SU-DHL-6 (cell line): ENCODE measurements around the gene ADAM21.
"Not testable (repeated sequence)": the region's sequence is repeated elsewhere in the genome, so short reads cannot be mapped to it uniquely, and the experiment has no call there.

Source experiments
- H2AFZ ChIP-seq: fragments of 200-600 bp; sonication (generic); 2 replicates; pipeline ENCODE4 v1.6.1; 2014; ENCODE audit warnings: low read depth, mild to moderate bottlenecking, moderate library complexity, mixed read lengths, antibody characterized with exemption, low read length; ENCODE audit not compliant: severe bottlenecking
- H3F3A ChIP-seq: fragments of 200-600 bp; shearing (Covaris generic); 2 replicates; pipeline ENCODE4 v1.6.0; 2016; ENCODE audit warnings: antibody characterized with exemption, mild to moderate bottlenecking; ENCODE audit not compliant: insufficient read depth
- H3K27ac ChIP-seq: fragments of 200-600 bp; sonication (generic); 2 replicates; pipeline ENCODE4 v1.5.1; 2016; ENCODE audit warnings: low read depth, mild to moderate bottlenecking, low read length, moderate library complexity, mixed read lengths
- H3K27me3 ChIP-seq: fragments of 200-600 bp; sonication (generic), shearing (Covaris generic); 2 replicates; pipeline ENCODE4 v1.6.0; 2014; ENCODE audit warnings: mild to moderate bottlenecking, low read length
- H3K36me3 ChIP-seq: fragments of 200-600 bp; sonication (generic); 2 replicates; pipeline ENCODE4 v1.6.1; 2014; ENCODE audit warnings: mild to moderate bottlenecking, low read length, mixed read lengths
- H3K4me2 ChIP-seq: fragments of 300-600, 200-600 bp; shearing (Covaris generic), sonication (generic); 2 replicates; pipeline ENCODE4 v1.6.0; 2014; ENCODE audit warnings: low read length, low read depth, mild to moderate bottlenecking; ENCODE audit not compliant: poor library complexity, severe bottlenecking
- H3K4me3 ChIP-seq: fragments of 200-600 bp; sonication (generic); 2 replicates; pipeline ENCODE4 v1.5.1; 2014; ENCODE audit warnings: antibody characterized with exemption, low read length, mild to moderate bottlenecking, mixed read lengths; ENCODE audit not compliant: insufficient read depth, poor library complexity, severe bottlenecking
- H3K79me2 ChIP-seq: fragments of 200-600 bp; sonication (generic); 2 replicates; pipeline ENCODE4 v1.6.1; 2014; ENCODE audit warnings: mild to moderate bottlenecking, low read length, moderate library complexity; ENCODE audit not compliant: insufficient read depth
- H3K9ac ChIP-seq: fragments of 200-600 bp; sonication (generic); 2 replicates; pipeline ENCODE4 v1.7.0; 2014; ENCODE audit warnings: mild to moderate bottlenecking, low read length
- H3K9me2 ChIP-seq: fragments of 200-600 bp; sonication (generic); replicated peaks from 2 replicates; pipeline ENCODE4 v1.6.1; 2014; ENCODE audit warnings: low read length; ENCODE audit not compliant: insufficient read depth
- H3K9me3 ChIP-seq: fragments of 200-600 bp; sonication (generic); 2 replicates; pipeline ENCODE4 v1.6.1; 2014; ENCODE audit warnings: low read length, mixed read lengths; ENCODE audit not compliant: insufficient read depth
- H4K20me1 ChIP-seq: fragments of 200-600 bp; sonication (generic); 2 replicates; pipeline ENCODE4 v1.6.1; 2014; ENCODE audit warnings: low read depth, mild to moderate bottlenecking, antibody characterized with exemption, low read length, moderate library complexity, mixed read lengths
- EZH2phosphoT487 ChIP-seq: fragments of 200-600 bp; sonication (generic), shearing (Covaris generic); conservative IDR thresholded peaks from 2 replicates; pipeline ENCODE4 v1.6.1; 2018; ENCODE audit warnings: mild to moderate bottlenecking, antibody characterized with exemption, low read length, moderate library complexity, mixed read lengths
- TF ChIP-seq, protein P1 (sequence below): fragments of 200-600 bp; sonication (generic); IDR thresholded peaks from one replicate; pipeline ENCODE4 v1.5.1; 2017; ENCODE audit warnings: antibody characterized with exemption, mild to moderate bottlenecking, low read length, moderate library complexity; ENCODE audit not compliant: insufficient read depth, poor library complexity, severe bottlenecking

ADAM21 gene

DNA sequence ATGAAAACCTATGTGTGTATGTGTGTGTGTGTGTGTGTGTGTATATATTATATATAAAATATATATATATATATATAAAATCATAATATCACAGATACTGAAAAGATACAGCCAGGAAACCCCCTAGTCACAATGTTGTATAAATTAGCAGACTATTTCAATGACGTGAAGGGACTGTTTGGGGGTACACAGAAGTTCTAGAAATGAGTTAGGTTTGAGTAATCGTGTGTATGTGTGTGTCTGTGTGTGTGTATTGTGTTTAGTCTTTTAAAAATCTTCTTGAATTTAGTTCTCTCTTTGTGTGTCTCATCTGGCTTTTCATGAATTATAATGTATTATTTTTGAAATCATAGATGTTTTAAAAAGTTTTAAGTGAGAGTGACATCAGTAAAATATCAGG is 21.9 kb downstream of the ADAM21 start:
- no peak for TF ChIP-seq EZH2phosphoT487
- TF ChIP-seq, protein P1, sequence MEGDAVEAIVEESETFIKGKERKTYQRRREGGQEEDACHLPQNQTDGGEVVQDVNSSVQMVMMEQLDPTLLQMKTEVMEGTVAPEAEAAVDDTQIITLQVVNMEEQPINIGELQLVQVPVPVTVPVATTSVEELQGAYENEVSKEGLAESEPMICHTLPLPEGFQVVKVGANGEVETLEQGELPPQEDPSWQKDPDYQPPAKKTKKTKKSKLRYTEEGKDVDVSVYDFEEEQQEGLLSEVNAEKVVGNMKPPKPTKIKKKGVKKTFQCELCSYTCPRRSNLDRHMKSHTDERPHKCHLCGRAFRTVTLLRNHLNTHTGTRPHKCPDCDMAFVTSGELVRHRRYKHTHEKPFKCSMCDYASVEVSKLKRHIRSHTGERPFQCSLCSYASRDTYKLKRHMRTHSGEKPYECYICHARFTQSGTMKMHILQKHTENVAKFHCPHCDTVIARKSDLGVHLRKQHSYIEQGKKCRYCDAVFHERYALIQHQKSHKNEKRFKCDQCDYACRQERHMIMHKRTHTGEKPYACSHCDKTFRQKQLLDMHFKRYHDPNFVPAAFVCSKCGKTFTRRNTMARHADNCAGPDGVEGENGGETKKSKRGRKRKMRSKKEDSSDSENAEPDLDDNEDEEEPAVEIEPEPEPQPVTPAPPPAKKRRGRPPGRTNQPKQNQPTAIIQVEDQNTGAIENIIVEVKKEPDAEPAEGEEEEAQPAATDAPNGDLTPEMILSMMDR: no peak
- Histone ChIP-seq H2AFZ (no peak overlapping the region), H3K9me2 (no peaks in the 10 kb centered on the region), H3K9me3 (no peaks in the 10 kb centered on the region), H3K36me3 (no peaks in the 10 kb centered on the region), H3K27ac (no peak overlapping the region), H4K20me1 (no peaks in the 10 kb centered on the region), H3F3A (no peaks in the 10 kb centered on the region), H3K9ac (no peak overlapping the region), H3K4me3 (no peak overlapping the region), H3K4me2 (no peak overlapping the region), H3K27me3 (no peaks in the 10 kb centered on the region), H3K79me2 (no peaks in the 10 kb centered on the region)

DNA sequence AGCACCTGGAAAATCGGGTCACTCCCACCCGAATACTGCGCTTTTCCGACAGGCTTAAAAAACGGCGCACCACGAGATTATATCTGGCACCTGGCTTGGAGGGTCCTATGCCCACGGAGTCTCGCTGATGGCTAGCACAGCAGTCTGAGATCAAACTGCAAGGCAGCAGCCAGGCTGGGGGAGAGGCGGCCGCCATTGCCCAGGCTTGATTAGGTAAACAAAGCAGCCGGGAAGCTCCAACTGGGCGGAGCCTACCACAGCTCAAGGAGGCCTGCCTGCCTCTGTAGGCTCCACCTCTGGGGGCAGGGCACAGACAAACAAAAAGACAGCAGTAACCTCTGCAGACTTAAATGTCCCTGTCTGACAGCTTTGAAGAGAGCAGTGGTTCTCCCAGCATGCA is 23.5 kb downstream of the ADAM21 start:
- not testable (repeated sequence) for H4K20me1 ChIP-seq, H3K4me3 ChIP-seq, H3K27ac ChIP-seq, H3K9ac ChIP-seq, H3K9me3 ChIP-seq, H3K4me2 ChIP-seq, H3K36me3 ChIP-seq, H2AFZ ChIP-seq, H3K27me3 ChIP-seq, H3K79me2 ChIP-seq, H3F3A ChIP-seq, H3K9me2 ChIP-seq

DNA sequence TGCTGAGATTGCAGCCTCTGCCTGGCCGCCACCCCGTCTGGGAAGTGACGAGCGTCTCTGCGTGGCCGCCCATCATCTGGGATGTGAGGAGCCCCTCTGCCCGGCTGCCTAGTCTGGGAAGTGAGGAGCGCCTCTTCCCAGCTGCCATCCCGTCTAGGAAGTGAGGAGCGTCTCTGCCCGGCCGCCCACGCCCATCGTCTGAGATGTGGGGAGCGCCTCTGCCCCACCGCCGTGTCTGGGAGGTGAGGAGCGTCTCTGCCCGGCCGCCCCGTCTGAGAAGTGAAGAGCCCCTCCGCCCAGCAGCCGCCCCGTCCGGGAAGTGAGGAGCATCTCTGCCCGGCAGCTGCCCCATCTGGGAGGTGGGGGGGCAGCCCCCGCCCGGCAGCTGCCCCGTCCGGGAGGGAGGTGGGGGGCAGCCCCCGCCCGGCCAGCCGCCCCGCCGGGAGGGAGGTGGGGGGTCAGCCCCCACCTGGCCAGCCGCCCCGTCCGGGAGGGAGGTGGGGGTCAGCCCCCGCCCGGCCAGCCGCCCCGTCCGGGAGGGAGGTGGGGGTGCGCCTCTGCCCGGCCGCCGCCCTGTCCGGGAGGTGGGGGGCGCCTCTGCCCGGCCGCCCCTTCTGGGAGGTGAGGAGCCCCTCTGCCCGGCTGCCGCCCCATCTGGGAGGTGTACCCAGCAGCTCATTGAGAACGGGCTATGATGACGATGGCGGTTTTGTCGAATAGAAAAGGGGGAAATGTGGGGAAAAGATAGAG is 25.6 kb downstream of the ADAM21 start:
- H3K27ac ChIP-seq, H3K79me2 ChIP-seq, H3F3A ChIP-seq, H3K36me3 ChIP-seq, H3K9me3 ChIP-seq, H2AFZ ChIP-seq, H3K9ac ChIP-seq, H3K4me3 ChIP-seq, H3K9me2 ChIP-seq, H3K4me2 ChIP-seq, H4K20me1 ChIP-seq, H3K27me3 ChIP-seq: not testable (repeated sequence)

DNA sequence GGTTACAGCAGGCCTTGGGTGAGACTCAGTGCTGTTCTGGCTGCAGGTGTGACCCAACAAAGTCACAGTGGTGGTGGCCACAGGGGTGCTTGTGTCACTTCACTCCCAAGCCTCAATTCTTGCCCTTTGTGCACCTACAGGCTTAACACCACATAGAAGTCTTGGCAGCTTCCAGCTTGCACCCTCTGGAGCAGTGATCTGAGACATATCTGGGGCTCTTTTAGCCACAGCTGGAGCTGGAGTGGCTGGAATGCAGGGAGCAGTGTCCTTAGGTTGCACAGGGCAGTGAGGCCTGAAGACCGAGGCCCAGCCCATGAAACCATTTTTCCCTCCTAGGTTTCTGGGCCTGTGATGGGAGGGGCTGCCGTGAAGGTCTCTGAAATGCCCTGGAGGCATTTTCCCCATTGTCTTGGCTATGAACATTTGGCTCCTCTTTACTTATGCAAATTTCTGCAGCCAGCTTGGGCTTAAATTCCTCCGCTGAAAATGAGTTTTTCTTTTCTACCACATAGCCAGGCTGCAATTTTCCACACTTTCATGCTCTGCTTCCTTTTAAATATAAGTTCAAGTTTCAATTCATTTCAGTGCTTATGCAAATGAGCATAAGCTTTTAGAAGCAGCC is 37.7 kb downstream of the ADAM21 start:
- Histone ChIP-seq H3K9me2 (no peaks in the 10 kb centered on the region), H3K4me2 (no peak overlapping the region), H3K79me2 (no peaks in the 10 kb centered on the region), H3K27me3 (no peaks in the 10 kb centered on the region), H3K4me3 (no peak overlapping the region), H3K36me3 (no peaks in the 10 kb centered on the region), H2AFZ (no peak overlapping the region), H3K27ac (no peak overlapping the region), H4K20me1 (no peaks in the 10 kb centered on the region), H3F3A (no peaks in the 10 kb centered on the region), H3K9me3 (peaks cover 15% of the 10 kb centered on the region; the same call in 1 of the 2 replicates), H3K9ac (no peak overlapping the region)
- TF ChIP-seq EZH2phosphoT487: no peak

DNA sequence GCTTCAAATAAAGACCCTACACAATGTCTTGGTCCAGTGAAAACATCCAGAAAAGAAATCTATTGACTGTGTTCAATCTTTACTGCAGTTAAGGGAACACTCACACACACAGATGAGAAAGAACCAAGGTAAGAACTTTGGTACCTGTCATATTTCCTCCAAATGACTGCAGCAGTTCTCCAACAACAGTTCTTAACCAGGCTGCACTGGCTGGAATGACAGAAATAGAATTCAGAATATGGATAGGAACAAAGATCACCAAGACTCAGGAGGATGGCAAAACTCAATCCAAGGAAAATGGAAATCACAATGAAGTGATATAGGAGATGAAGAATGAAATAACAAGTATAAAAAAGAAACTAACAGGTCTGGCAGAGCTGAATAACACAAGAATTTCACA is 46.2 kb downstream of the ADAM21 start:
- Histone ChIP-seq H3K9me2 (no peaks in the 10 kb centered on the region), H3K9ac (no peak overlapping the region), H3K4me2 (no peak overlapping the region), H3K36me3 (no peaks in the 10 kb centered on the region), H3K27me3 (no peaks in the 10 kb centered on the region), H3K4me3 (no peak overlapping the region), H4K20me1 (no peaks in the 10 kb centered on the region), H3K9me3 (no peaks in the 10 kb centered on the region), H2AFZ (no peak overlapping the region), H3K79me2 (no peaks in the 10 kb centered on the region), H3K27ac (no peak overlapping the region), H3F3A (no peaks in the 10 kb centered on the region)
- no peak for TF ChIP-seq EZH2phosphoT487
- TF ChIP-seq, protein P1: no peak
